Left lung (tissue), 10 donors: ENCODE measurements around the gene PRDM2. TPM values are rescaled to one million over a fixed set of nuclear protein-coding genes. Genes with fewer than 3 reads are reported as not detected.

Experiments used
- ATAC-seq: fragments of 200-7000 bp; cut with Tn5 transposase; one replicate; pipeline ENCODE4 v1.9.1; 2020; ENCODE audit warnings: moderate library complexity
- DNase-seq, 4 donors: peaks; one replicate each; pipeline ENCODE4 v3.0.0-alpha.2; 2013 to 2020
- H3K27ac ChIP-seq, 2 donors: fragments of 200-600 bp; sonication (generic) in 1 of 2; one replicate each; pipeline versions ENCODE4 v1.5.0 to v1.8.0; 2020 to 2021
- H3K27me3 ChIP-seq, 2 donors: fragments of 200-600 bp; sonication (generic) in 1 of 2; one replicate each; pipeline versions ENCODE4 v1.5.0 to v1.8.0; 2020 to 2021
- H3K36me3 ChIP-seq, 2 donors: fragments of 200-600 bp; sonication (generic) in 1 of 2; one replicate each; pipeline versions ENCODE4 v1.5.0 to v1.8.0; 2020 to 2021
- H3K4me1 ChIP-seq, 2 donors: fragments of 200-600 bp; one replicate each; pipeline ENCODE4 v1.8.0; 2021
- H3K4me3 ChIP-seq, 2 donors: fragments of 200-600 bp; sonication (generic) in 1 of 2; one replicate each; pipeline versions ENCODE4 v1.5.0 to v1.8.0; 2020 to 2021; ENCODE audit warnings: mild to moderate bottlenecking in 1 of 2
- H3K9me3 ChIP-seq, 2 donors: fragments of 200-600 bp; sonication (generic) in 1 of 2; one replicate each; pipeline versions ENCODE4 v1.5.0 to v1.8.0; 2020 to 2021
- intact Hi-C, 2 donors: fragments of 100-400 bp; cut with DNase I; formaldehyde crosslinking; loops; one replicate each; pipeline versions ENCODE4 v1.11.2 to v1.14.2; 2022
- polyA plus RNA-seq, 6 donors: library from polyadenylated mRNA; unstranded; fragments of 120-200 nt; gene quantifications; one replicate each; pipeline ENCODE4 v1.2.1, GENCODE V29; 2013; ENCODE audit not compliant: insufficient read length in 6 of 6
- total RNA-seq, 2 donors: library from RNA; stranded (reverse); fragmentation: NEBNext Ultra II Directional; extraction: Animal tissue kit (Norgen Biotek cat#: 25700); gene quantifications; one replicate each; pipeline ENCODE4 v1.2.1, GENCODE V29; 2021
- TF ChIP-seq, protein P1 (sequence below), 2 donors: fragments of 200-600 bp; sonication (generic) in 1 of 2; IDR thresholded peaks; one replicate each; pipeline versions ENCODE4 v1.5.0 to v1.8.0; 2021; ENCODE audit warnings: antibody characterized with exemption in 2 of 2
- donor health status: DM: no; HTN: yes; CAD: no.
- donor health status: DM: no; HTN: no; CAD: no.

The PRDM2 gene
- total and polyA plus RNA-seq, 8 donors = 39.6 to 51.7 (median 44.9) TPM

GRCh38 chr1:13871886-13872285 is 171.9 kb downstream of the PRDM2 start:
- TF ChIP-seq, protein P1, sequence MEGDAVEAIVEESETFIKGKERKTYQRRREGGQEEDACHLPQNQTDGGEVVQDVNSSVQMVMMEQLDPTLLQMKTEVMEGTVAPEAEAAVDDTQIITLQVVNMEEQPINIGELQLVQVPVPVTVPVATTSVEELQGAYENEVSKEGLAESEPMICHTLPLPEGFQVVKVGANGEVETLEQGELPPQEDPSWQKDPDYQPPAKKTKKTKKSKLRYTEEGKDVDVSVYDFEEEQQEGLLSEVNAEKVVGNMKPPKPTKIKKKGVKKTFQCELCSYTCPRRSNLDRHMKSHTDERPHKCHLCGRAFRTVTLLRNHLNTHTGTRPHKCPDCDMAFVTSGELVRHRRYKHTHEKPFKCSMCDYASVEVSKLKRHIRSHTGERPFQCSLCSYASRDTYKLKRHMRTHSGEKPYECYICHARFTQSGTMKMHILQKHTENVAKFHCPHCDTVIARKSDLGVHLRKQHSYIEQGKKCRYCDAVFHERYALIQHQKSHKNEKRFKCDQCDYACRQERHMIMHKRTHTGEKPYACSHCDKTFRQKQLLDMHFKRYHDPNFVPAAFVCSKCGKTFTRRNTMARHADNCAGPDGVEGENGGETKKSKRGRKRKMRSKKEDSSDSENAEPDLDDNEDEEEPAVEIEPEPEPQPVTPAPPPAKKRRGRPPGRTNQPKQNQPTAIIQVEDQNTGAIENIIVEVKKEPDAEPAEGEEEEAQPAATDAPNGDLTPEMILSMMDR (IDR thresholded peaks at IDR 0.05) = no peak
- H3K27ac ChIP-seq = no peak overlapping the region
- no peak overlapping the region for H3K4me3 ChIP-seq
- no peak for DNase-seq
- ATAC-seq = no peak
- H3K4me1 ChIP-seq = no peaks in the 10 kb centered on the region
- intact Hi-C loops = no loop called here
- H3K9me3 ChIP-seq = no peaks in the 10 kb centered on the region
- H3K36me3 ChIP-seq = no peaks in the 10 kb centered on the region
- H3K27me3 ChIP-seq = no peaks in the 10 kb centered on the region

GRCh38 chr1:13873032-13873431 is 173.0 kb downstream of the PRDM2 start:
- no peaks in the 10 kb centered on the region for H3K4me1 ChIP-seq
- intact Hi-C loops = no loop called here

More at GRCh38 chr1:13873032-13873431, 173.0 kb downstream of the PRDM2 start:
- no peak overlapping the region for H3K27ac ChIP-seq
- no peak for DNase-seq
- no peaks in the 10 kb centered on the region for H3K27me3 ChIP-seq
- ATAC-seq = no peak
- TF ChIP-seq, protein P1 (IDR thresholded peaks at IDR 0.05) = no peak
- H3K9me3 ChIP-seq = no peaks in the 10 kb centered on the region
- H3K36me3 ChIP-seq = no peaks in the 10 kb centered on the region
- no peak overlapping the region for H3K4me3 ChIP-seq

Other genes starting within 250 kb of the PRDM2 start
- not detected for gene LRRC38, start 186.2 kb upstream of the PRDM2 start, total RNA-seq
- not detected for gene LRRC38, start 186.2 kb upstream of the PRDM2 start, polyA plus RNA-seq
- gene PDPN, start 116.4 kb upstream of the PRDM2 start, total RNA-seq = 10 to 100 TPM; 23.6 to 37.5 TPM
- gene PDPN, start 116.4 kb upstream of the PRDM2 start, polyA plus RNA-seq = 10 to 100 TPM; 37.5 to 57.6 (median 52.6) TPM